MCF 10A (cell line): ENCODE results near the gene LDHAL6B. TPM values are rescaled to one million over a fixed set of nuclear protein-coding genes. Genes with fewer than 3 reads are reported as not detected.

Experiments
- BruUV-seq: library from RNA; stranded (reverse); fragments of 400-500 nt; replicated peaks from 2 replicates; lab custom pipeline; 2021; lab: Mats Ljungman, UMichigan
- CTCF ChIA-PET: fragments of 300-600 bp; sonication (Branson Sonifier 250); formaldehyde crosslinking; extraction: SDS; loops from one replicate; lab custom pipeline; 2021; ENCODE audit warnings: antibody characterized with exemption, inconsistent platforms; lab: Yijun Ruan, JAX
- POLR2A ChIA-PET: fragments of 300-600, 350-650 bp; sonication (Branson Sonifier 250); formaldehyde crosslinking; extraction: SDS; loops from one replicate; lab custom pipeline; 2020; ENCODE audit warnings: antibody characterized with exemption, inconsistent platforms; lab: Yijun Ruan, JAX
- DNase-seq: peaks from one replicate; pipeline ENCODE4 v3.0.0-alpha.2; 2018; ENCODE audit not compliant: unreplicated experiment
- H3K27ac Mint-ChIP-seq: one replicate; pipeline ENCODE4 v1.8.0; 2022; ENCODE audit warnings: mild to moderate bottlenecking, low read depth, mixed read lengths; ENCODE audit not compliant: unreplicated experiment
- H3K27me3 Mint-ChIP-seq: one replicate; pipeline ENCODE4 v1.8.0; 2022; ENCODE audit warnings: mixed read lengths; ENCODE audit not compliant: insufficient read depth, unreplicated experiment
- H3K36me3 Mint-ChIP-seq: one replicate; pipeline ENCODE4 v1.8.0; 2022; ENCODE audit warnings: mild to moderate bottlenecking, moderate library complexity, mixed read lengths; ENCODE audit not compliant: insufficient read depth, unreplicated experiment
- H3K4me1 Mint-ChIP-seq: one replicate; pipeline ENCODE4 v1.8.0; 2022; ENCODE audit warnings: mixed read lengths; ENCODE audit not compliant: insufficient read depth, unreplicated experiment
- H3K4me3 Mint-ChIP-seq: one replicate; pipeline ENCODE4 v1.8.0; 2022; ENCODE audit warnings: mild to moderate bottlenecking, moderate library complexity, mixed read lengths; ENCODE audit not compliant: unreplicated experiment
- H3K9me3 Mint-ChIP-seq: one replicate; pipeline ENCODE4 v1.8.0; 2022; ENCODE audit warnings: mixed read lengths; ENCODE audit not compliant: unreplicated experiment
- intact Hi-C: fragments of 100-400 bp; cut with micrococcal nuclease; formaldehyde crosslinking; loops from 2 replicates; pipeline ENCODE4 v1.14.1; 2022
- total RNA-seq: library from RNA; stranded (reverse); gene quantifications from 2 replicates; pipeline ENCODE4 v1.2.3, GENCODE V29; 2022
- TF ChIP-seq, protein P1 (sequence below): fragments of 200-600 bp; IDR thresholded peaks from one replicate; pipeline ENCODE4 v1.8.0; 2022; ENCODE audit warnings: antibody characterized with exemption, mild to moderate bottlenecking; ENCODE audit not compliant: unreplicated experiment

The LDHAL6B gene
- total RNA-seq, 1 experiment from 2014 or later: not detected

DNA sequence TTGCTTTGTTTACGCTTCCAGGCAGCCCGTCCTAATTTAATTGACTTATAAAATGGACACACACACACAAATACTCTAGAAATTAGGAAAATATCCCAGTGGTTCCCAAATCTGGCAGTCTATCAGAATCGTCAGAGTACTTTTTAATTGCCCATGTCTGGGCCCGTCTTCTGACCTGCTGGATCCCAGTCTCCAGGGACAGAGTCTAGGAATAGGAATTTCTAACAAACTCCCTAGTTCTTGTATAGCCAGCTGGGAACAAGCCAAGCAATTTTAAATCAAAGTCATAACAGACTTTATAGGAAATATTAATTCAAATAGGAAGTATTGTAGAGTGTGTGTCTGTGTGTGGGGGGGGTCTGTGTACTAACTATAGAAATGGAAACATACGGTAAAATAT lies 33.4 kb downstream of the LDHAL6B start:
- H3K27me3 Mint-ChIP-seq: no peaks in the 10 kb centered on the region
- H3K9me3 Mint-ChIP-seq: no peaks in the 10 kb centered on the region
- ChIA-PET CTCF (interaction anchor here (0.7 kb wide), 1 partner anchor 140 kb away, joined by 4 read pairs; no protein-coding TSS in a partner anchor), POLR2A (interaction anchor here (1.4 kb wide), 1 partner anchor 133 kb away, joined by 3 read pairs; the partner anchor contains the start of gene MYO1E)
- H3K4me1 Mint-ChIP-seq: peaks cover 6% of the 10 kb centered on the region
- no TSS peak for BruUV-seq
- H3K36me3 Mint-ChIP-seq: peaks cover 14% of the 10 kb centered on the region
- TF ChIP-seq, protein P1, sequence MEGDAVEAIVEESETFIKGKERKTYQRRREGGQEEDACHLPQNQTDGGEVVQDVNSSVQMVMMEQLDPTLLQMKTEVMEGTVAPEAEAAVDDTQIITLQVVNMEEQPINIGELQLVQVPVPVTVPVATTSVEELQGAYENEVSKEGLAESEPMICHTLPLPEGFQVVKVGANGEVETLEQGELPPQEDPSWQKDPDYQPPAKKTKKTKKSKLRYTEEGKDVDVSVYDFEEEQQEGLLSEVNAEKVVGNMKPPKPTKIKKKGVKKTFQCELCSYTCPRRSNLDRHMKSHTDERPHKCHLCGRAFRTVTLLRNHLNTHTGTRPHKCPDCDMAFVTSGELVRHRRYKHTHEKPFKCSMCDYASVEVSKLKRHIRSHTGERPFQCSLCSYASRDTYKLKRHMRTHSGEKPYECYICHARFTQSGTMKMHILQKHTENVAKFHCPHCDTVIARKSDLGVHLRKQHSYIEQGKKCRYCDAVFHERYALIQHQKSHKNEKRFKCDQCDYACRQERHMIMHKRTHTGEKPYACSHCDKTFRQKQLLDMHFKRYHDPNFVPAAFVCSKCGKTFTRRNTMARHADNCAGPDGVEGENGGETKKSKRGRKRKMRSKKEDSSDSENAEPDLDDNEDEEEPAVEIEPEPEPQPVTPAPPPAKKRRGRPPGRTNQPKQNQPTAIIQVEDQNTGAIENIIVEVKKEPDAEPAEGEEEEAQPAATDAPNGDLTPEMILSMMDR: no peak
- no peak overlapping the region for H3K4me3 Mint-ChIP-seq
- no peak for DNase-seq
- intact Hi-C loops: no loop called here
- H3K27ac Mint-ChIP-seq: no peak overlapping the region

DNA sequence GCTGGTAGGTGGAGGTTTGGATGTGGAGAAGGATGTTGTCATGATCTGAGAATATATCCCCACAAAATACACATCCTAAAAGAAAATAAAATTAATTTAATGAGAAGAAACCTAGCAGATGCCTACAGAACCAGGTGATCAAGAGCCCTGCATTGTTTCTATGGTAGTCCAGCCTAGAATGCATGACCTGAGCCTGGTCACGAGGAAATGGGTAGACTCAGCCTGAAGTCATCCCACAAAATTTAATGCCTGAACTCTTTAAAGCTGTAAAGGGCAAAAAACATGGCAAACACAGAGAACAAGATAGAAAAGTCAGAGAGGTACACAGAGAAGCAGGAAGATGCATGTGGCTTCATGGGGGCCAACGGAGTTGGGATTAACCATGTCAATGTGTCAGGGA lies 36.0 kb downstream of the LDHAL6B start:
- H3K9me3 Mint-ChIP-seq: no peaks in the 10 kb centered on the region

DNA sequence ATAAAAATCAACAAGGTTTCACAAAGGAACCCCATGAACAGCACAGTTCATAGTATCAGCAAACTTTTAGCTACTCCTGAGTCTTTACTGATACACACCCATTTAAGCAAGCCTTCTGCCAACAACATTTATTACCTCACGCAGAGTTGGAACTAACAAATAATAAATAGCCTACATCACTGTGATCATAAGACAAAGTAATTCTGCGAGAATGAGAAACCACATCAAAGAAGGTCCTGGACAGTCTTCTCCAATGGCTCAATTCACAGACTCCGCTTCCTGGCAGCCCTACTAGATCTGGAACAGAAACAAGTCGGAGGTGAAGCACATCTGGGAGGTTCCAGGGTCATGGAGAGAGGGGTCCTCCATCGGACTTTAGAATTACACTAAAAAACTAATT lies 37.0 kb downstream of the LDHAL6B start:
- Mint-ChIP-seq H3K4me1 (no peaks in the 10 kb centered on the region), H3K9me3 (no peaks in the 10 kb centered on the region), H3K4me3 (no peak overlapping the region), H3K36me3 (peaks cover 16% of the 10 kb centered on the region), H3K27me3 (no peaks in the 10 kb centered on the region), H3K27ac (no peak overlapping the region)
- intact Hi-C loops: no loop called here
- BruUV-seq: no TSS peak
- CTCF ChIA-PET: interaction anchor here (0.6 to 0.8 kb wide), 2 partner anchors 20 to 285 kb away, joined by 3 read pairs; no protein-coding TSS in a partner anchor
- POLR2A ChIA-PET: interaction anchor here (0.8 to 1.2 kb wide), 2 partner anchors 13 to 128 kb away, joined by 3 to 7 read pairs; no protein-coding TSS in a partner anchor
- no peak for DNase-seq
- TF ChIP-seq, protein P1: no peak

More for the DNA sequence above, 36.0 kb downstream of the LDHAL6B start:
- TF ChIP-seq, protein P1: no peak
- no peaks in the 10 kb centered on the region for H3K27me3 Mint-ChIP-seq
- H3K4me3 Mint-ChIP-seq: no peak overlapping the region
- peaks cover 15% of the 10 kb centered on the region for H3K36me3 Mint-ChIP-seq
- no TSS peak for BruUV-seq
- ChIA-PET CTCF (interaction anchor here (0.6 kb wide), 1 partner anchor 242 kb away, joined by 3 read pairs; no protein-coding TSS in a partner anchor), POLR2A (interaction anchor here (0.6 to 1.2 kb wide), 2 partner anchors 71 to 129 kb away, joined by 3 to 7 read pairs; no protein-coding TSS in a partner anchor)
- no peak for DNase-seq
- intact Hi-C loops: no loop called here
- H3K27ac Mint-ChIP-seq: no peak overlapping the region
- no peaks in the 10 kb centered on the region for H3K4me1 Mint-ChIP-seq

DNA sequence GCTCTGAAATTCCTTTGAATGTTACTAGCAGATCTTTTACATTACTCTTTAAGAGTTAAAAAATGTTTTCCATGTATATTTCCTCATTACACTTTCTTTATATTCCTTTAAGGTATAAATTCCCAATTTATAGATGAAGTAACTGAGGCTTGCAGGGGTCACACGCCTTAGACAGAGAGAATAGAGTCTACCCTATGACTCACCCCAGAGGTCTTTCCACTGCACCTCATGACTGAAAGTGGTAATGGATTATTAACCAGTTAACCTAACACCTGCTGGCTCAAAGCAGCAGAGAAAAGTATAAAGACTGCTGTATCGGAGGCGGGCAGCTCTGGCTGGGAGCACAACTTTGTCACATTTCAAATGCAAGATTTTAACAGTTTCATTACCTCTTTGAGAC lies 37.7 kb downstream of the LDHAL6B start:
- BruUV-seq: no TSS peak
- intact Hi-C loops: no loop called here
- Mint-ChIP-seq H3K27ac (no peak overlapping the region), H3K4me3 (no peak overlapping the region), H3K4me1 (no peaks in the 10 kb centered on the region), H3K27me3 (no peaks in the 10 kb centered on the region), H3K9me3 (no peaks in the 10 kb centered on the region), H3K36me3 (peaks cover 16% of the 10 kb centered on the region)
- TF ChIP-seq, protein P1: no peak
- POLR2A ChIA-PET: interaction anchor here (0.5 to 1.0 kb wide), 3 partner anchors 12 to 1748 kb away, joined by 3 to 4 read pairs (median 3); partner anchors contain the start of gene MYO1E
- CTCF ChIA-PET: no interaction called here
- DNase-seq: no peak
